T47D (cell line): ENCODE measurements around the gene CTLA4.

Source experiments
- DNase-seq, 2 experiments: peaks; one replicate each; pipeline versions ENCODE4 v3.0.0 to v3.0.0-alpha.2; 2011 to 2012; ENCODE audit warnings: low read depth in 1 of 2, low spot score in 1 of 2
- JUND ChIP-seq: IDR thresholded peaks from 2 replicates; pipeline ENCODE4 v1.6.1; 2012; ENCODE audit warnings: low read depth
- in situ Hi-C: cut with HindIII; loops from 2 replicates; pipeline ENCODE4 v1.10.0; 2016; ENCODE audit warnings: low sequenced_read_pairs, low pct_unique_long_range_greater_than_20kb

The CTLA4 gene

GRCh38 chr2:203886661-203887151, 19.1 kb downstream of the CTLA4 start:
- DNase-seq: no peak
- in situ Hi-C loops: no loop called here
- no peak for TF ChIP-seq JUND

DNA sequence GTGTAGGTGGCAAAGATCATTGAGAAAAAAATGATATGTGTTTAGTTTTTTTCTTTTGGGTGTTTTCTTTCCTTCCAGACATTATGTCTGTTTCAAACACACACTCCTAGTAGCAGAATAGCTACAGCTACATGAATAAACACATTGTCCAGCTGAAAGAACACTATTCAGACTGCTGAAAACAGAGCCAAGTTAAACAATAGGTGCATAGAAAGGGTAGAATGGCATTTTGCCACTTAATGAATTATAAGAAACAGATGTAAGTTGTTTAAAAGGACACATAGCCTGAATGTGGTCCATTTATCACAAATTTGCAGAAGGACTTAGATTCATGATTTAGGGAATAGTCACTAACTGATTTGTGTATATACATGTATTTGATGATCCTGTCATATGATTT, 20.1 kb downstream of the CTLA4 start:
- DNase-seq: no peak
- in situ Hi-C loops: no loop called here
- TF ChIP-seq JUND: no peak

- no peak for TF ChIP-seq JUND
- in situ Hi-C loops: no loop called here
- DNase-seq: no peak
Measured at GRCh38 chr2:203889542-203889941, 22.0 kb downstream of the CTLA4 start.

- no peak for DNase-seq
- in situ Hi-C loops: no loop called here
- TF ChIP-seq JUND: no peak
Measured at GRCh38 chr2:203889944-203890343, 22.4 kb downstream of the CTLA4 start.

GRCh38 chr2:203890733-203891132, 23.2 kb downstream of the CTLA4 start:
- DNase-seq: no peak
- TF ChIP-seq JUND: no peak
- in situ Hi-C loops: no loop called here

- in situ Hi-C loops: no loop called here
- TF ChIP-seq JUND: no peak
Measured at GRCh38 chr2:203891474-203891873, 23.9 kb downstream of the CTLA4 start.

GRCh38 chr2:203892207-203892606, 24.6 kb downstream of the CTLA4 start:
- no peak for TF ChIP-seq JUND
- in situ Hi-C loops: no loop called here
- DNase-seq: no peak

More at GRCh38 chr2:203891474-203891873, 23.9 kb downstream of the CTLA4 start:
- DNase-seq: no peak

- DNase-seq: no peak
- no peak for TF ChIP-seq JUND
- in situ Hi-C loops: no loop called here
Measured at GRCh38 chr2:203893401-203893800, 25.8 kb downstream of the CTLA4 start.

- in situ Hi-C loops: no loop called here
- DNase-seq: no peak
- TF ChIP-seq JUND: no peak
Measured at GRCh38 chr2:203893840-203894239, 26.3 kb downstream of the CTLA4 start.

DNA sequence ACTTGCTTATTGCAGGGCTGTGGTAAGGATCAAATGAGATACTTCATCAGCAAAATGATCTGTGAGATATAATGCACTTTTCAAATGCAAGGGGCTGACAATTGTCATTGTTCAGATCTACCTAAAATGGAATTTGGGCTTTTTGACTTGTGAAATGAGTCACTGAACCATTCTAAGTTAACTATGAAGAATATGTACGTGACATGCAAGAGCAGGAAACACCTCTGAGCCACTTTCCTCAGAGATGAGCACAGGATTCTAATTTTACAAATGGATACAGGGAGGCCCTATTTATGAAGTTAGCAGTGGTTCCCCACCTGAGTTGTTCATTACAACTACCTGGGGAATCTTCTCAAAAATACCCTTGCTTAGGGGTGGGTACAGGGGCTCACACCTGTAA, 26.7 kb downstream of the CTLA4 start:
- in situ Hi-C loops: no loop called here
- DNase-seq: no peak
- no peak for TF ChIP-seq JUND

GRCh38 chr2:203897544-203897943, 30.0 kb downstream of the CTLA4 start:
- no peak for DNase-seq
- no peak for TF ChIP-seq JUND
- in situ Hi-C loops: no loop called here

DNA sequence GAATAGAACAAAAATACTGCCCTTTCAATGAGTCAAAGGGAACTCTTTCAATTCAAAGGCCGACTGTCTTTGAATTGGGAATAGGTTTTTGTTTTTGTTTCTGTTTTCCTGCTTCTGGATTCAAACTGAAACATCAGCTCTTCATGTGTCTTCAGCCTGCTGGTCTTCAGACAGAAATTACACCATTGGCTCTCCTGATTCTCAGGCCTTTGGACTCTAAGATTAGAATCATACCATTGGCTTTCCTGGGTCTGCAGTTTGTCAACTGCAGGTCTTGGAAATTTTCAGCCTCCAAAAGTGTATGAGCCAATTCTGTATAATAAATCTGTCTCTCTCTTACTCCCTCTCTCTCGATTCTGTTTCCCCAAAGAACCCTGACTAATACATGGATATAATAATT, 31.1 kb downstream of the CTLA4 start:
- TF ChIP-seq JUND: no peak
- no peak for DNase-seq
- in situ Hi-C loops: no loop called here

- no peak for DNase-seq
- TF ChIP-seq JUND: no peak
- in situ Hi-C loops: no loop called here
Measured at GRCh38 chr2:203900253-203900652, 32.7 kb downstream of the CTLA4 start.

GRCh38 chr2:203904022-203904421, 36.5 kb downstream of the CTLA4 start:
- DNase-seq: no peak
- TF ChIP-seq JUND: no peak
- in situ Hi-C loops: no loop called here
